Fibroblast of skin of back (primary cell): Measurements from ENCODE around the gene SCGB1C2.

ENCODE experiments used
- DNase-seq: peaks from one replicate; pipeline ENCODE4 v3.0.0-alpha.2; 2013

Gene SCGB1C2

GRCh38 chr17:173166-173911 is 36.0 kb downstream of the SCGB1C2 start:
- no peak for DNase-seq

- DNase-seq: no peak
Observed at GRCh38 chr17:177155-177554, 39.8 kb downstream of the SCGB1C2 start.

DNA sequence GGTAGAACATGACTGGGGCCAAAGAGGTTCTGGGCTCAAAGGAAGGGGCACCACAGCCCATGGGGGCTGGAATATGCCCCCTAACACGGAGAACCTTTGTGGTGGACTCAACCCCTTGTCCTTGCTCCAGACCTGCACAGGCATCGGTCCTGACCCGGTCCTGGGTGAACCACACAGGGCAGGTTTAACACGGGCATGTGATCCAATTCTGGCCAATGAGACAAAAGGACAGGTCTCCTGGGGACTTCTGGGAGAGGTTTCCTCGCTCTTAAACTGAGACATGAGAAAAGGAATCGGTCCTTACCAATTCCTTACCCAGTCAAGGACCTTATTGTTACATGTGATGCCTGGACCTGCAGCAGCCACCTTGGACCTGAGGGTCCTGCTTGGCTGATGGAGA is 40.4 kb downstream of the SCGB1C2 start:
- DNase-seq: no peak

- DNase-seq: no peak
Observed at GRCh38 chr17:178292-179065, 41.1 kb downstream of the SCGB1C2 start.

DNA sequence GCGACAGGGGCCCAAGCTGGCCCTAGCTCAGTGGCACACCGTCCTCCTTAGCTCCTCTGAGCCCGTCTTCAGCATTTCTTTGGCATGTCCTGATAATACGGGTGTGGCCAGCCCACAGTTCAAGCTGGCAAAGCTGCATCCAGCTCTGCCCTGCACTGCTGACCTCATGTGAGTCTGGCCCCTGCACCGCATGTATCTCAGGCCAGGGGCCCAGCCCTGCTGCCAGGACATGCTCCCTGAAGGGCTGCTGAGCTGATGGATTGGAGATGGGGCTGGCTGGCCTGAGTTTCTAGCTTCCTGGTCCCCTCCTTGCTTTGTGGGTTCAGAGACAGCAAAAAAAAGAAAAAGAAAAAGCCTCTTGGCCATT is 41.7 kb downstream of the SCGB1C2 start:
- DNase-seq: no peak

DNA sequence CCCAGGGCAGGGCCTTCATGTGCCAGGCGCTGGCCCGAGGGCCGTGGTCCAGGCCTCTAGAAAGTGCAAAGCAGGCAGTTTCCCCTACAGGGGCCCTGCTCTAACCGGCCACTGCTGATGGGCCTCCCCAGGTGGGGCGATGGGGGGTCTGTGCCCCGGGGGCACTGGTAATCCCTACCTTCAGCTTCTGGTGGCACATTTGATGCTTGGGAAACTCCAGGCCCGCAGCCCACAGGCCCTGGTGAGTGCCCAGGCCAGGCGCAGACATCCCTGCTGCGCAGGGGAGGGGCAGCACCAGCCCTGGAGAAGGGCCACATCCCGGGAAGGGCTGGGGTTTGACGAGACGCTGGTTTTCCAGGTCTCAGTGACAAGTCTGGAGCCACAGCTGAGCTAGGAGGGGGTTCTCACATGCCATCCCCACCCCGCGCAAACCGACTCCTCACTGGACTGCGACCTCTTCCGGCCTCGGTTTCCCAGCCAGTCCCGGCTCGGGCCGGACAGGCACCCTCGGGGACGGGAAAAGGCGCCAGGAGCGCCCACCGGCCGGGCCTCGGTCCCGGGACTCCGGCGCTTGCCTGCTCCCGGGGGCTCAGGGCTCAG is 42.5 kb downstream of the SCGB1C2 start:
- DNase-seq: no peak

- DNase-seq: no peak
Observed at GRCh38 chr17:180381-181244, 43.2 kb downstream of the SCGB1C2 start.

DNA sequence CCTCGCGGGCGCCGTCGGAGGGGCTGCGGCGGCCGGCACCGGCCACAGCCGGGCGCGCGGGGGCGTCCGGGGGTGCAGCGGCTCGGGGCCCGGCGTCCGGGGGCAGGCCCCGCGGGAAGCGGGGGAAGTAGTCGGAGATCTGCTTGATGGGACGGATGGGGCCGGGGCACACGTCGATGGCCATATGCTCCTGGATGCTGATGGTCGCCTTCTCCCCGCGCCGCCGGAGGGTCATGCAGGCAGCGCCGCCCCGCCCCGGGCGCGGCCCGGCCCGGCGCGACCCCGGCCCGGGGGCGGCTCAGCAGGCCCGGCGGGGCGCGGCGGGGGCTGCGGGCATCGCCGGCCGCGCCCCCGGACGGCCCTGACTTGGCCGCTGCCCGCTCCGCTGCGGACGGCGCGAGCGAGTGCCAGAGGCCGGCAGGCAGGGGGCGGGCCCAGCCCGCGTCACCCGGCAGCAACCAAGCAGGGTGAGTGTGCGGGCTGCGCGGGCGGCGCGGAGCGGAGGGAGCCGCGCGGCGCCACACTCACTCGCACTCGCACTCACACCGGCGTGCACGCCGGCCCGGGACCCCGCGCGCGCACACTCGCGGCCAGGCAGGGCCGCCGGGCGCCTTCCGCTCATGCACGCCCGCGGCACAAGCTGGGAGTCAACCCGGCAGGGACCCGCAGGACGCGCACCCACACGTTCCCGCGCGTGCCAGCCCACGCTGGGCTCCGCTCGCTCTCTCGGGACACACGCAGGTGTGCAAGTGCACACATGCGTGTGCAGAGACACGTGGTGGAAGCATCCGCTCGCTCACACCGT is 44.1 kb downstream of the SCGB1C2 start, which contains the start of gene DOC2B:
Gene DOC2B, minus strand, starts transcription at position 406 of the 805 bp plus-strand sequence. Its CDS starts 171 bp downstream, at position 235.
- peak; percentile 15 for DNase-seq

DNA sequence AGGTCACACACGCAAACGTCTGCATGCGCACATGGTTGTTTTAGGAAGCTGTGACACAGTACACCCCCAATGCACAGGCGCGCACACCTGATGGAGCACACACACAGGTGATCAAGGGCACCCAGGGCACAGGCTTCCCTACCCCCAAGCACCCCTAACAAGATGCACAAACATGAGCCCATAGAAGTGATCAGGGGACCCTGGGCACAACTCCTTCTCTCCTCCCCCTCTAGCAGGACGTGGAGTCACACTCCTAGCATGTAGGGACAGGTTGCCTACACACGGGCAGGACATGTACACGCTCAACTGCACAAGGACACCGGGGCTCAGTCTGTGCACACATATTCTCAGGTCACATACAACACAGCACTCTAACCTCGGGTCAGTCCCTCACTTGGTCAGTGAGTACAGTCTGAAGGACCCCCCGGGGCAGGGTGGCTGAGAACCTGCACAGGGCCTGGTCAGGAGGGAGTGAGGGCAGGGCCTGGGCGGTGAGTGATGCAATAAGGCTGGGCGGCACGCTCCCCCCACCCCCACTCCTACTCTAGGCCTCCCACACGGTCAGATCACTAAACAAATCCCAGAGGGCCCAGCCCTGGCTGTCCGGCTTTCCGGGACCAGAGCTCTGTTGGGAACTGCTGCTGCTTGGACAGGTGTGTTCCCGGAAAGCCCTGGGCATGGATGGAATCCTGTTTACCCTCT is 44.8 kb downstream of the SCGB1C2 start:
- DNase-seq: no peak

DNA sequence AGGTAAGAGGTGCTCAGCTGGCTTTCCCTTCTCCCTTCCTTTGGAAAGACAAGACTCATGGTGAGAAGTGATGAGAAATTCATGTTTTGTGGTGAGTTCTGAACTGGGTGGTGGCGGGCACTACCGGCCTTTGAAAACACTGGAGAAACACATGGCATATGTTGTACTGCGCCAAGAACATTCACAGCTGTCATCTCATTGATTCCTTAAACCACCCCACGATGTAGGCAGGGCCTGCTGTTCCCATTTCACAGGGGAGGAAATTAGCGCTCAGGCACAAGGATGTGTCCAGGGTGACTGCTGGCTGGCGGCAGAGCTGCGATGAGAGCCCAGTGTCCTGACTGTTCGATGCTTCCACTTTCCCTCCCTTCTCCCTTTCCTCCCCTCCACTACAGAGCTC is 45.7 kb downstream of the SCGB1C2 start:
- no peak for DNase-seq

DNA sequence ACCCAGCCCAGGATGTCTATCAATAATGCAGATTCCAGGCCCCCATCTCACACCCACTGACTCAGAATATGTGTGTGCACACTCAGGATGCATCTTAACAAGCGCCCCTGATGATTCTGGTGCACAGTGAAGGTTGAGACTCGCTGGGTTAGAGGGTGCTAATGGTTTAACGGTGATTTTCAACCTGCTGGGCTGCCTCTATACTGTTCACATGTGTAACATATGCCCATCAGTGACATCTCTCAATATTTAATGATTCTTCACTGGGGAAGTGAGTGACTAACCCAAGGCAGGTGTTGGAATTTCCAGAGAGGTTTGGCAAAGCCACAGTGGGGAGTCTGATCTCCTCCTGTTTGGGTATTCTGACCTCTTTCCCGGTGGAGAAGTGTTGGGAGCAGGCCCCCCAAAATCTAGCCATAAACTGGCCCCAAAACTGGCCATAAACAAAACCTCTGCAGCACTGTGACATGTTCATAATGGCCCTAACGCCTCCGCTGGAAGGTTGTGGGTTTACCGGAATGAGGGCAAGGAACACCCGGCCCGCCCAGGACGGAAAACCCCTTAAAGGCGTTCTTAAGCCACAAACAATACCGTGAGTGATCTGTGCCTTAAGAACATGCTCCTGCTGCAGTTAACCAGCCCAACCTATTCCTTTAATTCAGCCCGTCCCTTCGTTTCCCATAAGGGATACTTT is 48.2 kb downstream of the SCGB1C2 start:
- no peak for DNase-seq

- no peak for DNase-seq
Observed at GRCh38 chr17:187130-187529, 49.8 kb downstream of the SCGB1C2 start.
